ENCODE measurements around the gene RNF157.
"Not testable (repeated sequence)": the region's sequence is repeated elsewhere in the genome, so short reads cannot be mapped to it uniquely, and the experiment has no call there.

RNF157 gene

GRCh38 chr17:76232342-76232741, 8.0 kb downstream of the RNF157 start:
- DNase-seq, result no peak

- DNase-seq, result not testable (repeated sequence)
These were observed 13.5 kb downstream of the RNF157 start for GRCh38 chr17:76226749-76227148.

- not testable (repeated sequence) for DNase-seq
These were observed 14.8 kb downstream of the RNF157 start for GRCh38 chr17:76225373-76226086.

GRCh38 chr17:76223802-76224201, 16.5 kb downstream of the RNF157 start:
- DNase-seq, result no peak

- DNase-seq, result no peak
These were observed 20.5 kb downstream of the RNF157 start for GRCh38 chr17:76219670-76220383.

- DNase-seq, result no peak
These were observed 23.2 kb downstream of the RNF157 start for GRCh38 chr17:76217081-76217480.

GRCh38 chr17:76213491-76213890, 26.8 kb downstream of the RNF157 start:
- DNase-seq, result no peak

GRCh38 chr17:76208120-76208519, 32.2 kb downstream of the RNF157 start:
- DNase-seq, result no peak

GRCh38 chr17:76207275-76208059, 32.8 kb downstream of the RNF157 start:
- DNase-seq, result no peak

- DNase-seq, result not testable (repeated sequence)
These were observed 34.6 kb downstream of the RNF157 start for GRCh38 chr17:76205542-76206144.

GRCh38 chr17:76204277-76204676, 36.0 kb downstream of the RNF157 start:
- DNase-seq, result no peak

GRCh38 chr17:76200354-76200753, 39.9 kb downstream of the RNF157 start:
- DNase-seq, result no peak

- peak; percentile 64 for DNase-seq
These were observed 40.8 kb downstream of the RNF157 start for GRCh38 chr17:76199469-76199868.

GRCh38 chr17:76198702-76199101, 41.6 kb downstream of the RNF157 start:
- no peak for DNase-seq

- no peak for DNase-seq
These were observed 42.4 kb downstream of the RNF157 start for GRCh38 chr17:76197911-76198310.

GRCh38 chr17:76196675-76197074, 43.6 kb downstream of the RNF157 start:
- no peak for DNase-seq

- no peak for DNase-seq
These were observed 44.8 kb downstream of the RNF157 start for GRCh38 chr17:76195281-76196096.

- DNase-seq, result no peak
These were observed 46.7 kb downstream of the RNF157 start for GRCh38 chr17:76193591-76193990.

GRCh38 chr17:76191896-76192295, 48.4 kb downstream of the RNF157 start:
- no peak for DNase-seq

- no peak for DNase-seq
These were observed 50.6 kb downstream of the RNF157 start for GRCh38 chr17:76189741-76190140.

- DNase-seq, result no peak
These were observed 51.0 kb downstream of the RNF157 start for GRCh38 chr17:76189247-76189646.

Measured in activated CD8-positive, alpha-beta memory T cell treated with anti-CD3 and anti-CD28 coated beads, Interleukin-2, amount 50 U/mL, for 4 hours (primary cell).